Stimulated activated CD4-positive, alpha-beta T cell treated with anti-CD3 and anti-CD28 coated beads, Interleukin-12 subunit alpha, Interleukin-12 subunit beta, amount 100 ng/mL, for 24 hours (primary cell): ENCODE measurements around the gene SMIM14.
"Not testable (repeated sequence)": the region's sequence is repeated elsewhere in the genome, so short reads cannot be mapped to it uniquely, and the experiment has no call there.

Experiments
- DNase-seq, 2 experiments: peaks; one replicate each; pipeline ENCODE4 v3.0.0-alpha.2; 2020; ENCODE audit warnings: low read depth in 2 of 2

SMIM14 gene

DNA sequence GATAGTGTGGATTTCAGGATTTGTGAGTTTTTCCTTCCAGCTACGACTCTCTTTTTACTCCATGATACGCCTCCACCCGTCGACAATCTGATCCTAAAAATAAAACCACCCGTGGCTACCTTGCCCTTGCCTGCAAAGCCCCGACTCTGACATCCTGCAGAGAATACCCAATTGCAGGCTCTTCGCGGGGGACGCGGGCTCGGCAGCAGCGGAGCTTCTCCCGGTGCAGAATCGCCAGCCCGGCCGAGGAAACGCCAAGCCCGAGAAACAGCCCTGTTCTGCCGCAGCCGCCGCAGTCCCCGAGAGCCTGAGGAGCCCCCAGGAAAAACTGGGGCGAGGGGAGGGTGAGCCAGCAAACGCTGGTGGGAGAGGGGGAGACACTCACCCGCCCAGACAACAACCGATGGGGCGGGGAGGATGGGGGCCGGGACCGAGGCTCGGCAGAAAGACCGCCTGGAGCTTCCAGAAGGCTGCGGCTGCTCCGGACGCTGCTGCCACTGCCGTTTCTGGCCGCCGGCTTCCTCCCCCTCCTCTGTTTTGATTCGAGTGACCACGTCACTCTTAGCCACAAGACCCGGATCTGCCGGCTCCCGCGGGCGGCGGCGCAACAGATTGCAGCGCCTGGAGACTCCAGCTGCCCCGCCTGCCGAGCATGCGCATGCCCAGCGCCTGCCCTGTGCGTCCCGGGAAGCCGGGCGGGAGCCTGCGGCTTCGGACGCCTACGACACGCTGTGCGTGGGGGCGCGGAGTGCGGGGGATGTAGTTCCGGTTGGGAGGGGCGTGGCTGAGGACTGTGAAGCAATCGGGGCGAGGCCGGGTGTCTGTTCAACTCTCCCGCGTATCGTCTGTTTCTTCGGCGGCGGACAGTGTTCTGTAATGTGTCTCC lies at the start of gene SMIM14:
Gene SMIM14, minus strand, starts transcription at position 512 of the 886 bp plus-strand sequence. CDS start 33,720 bp downstream, outside the sequence.
- peak; percentile 84 to 89 for DNase-seq

DNA sequence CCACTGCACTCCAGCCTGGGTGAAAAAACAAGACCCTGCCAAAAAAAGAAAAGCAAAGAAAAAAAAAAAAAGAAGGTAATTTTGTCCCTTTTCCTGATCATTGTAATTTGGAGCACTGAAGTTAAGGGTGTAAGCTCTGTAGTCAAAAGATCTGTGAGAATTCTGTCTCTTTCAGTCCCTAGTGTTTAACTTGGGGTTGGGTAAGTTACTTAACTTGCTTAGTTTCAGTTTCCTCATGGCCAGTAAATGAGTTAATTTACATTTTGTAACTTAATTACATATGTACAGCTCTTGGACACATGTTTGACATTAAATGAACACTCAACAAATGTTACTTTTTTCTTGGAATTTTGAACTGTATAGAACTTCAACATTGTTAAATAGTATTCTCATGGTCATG lies 48.3 kb upstream of the SMIM14 start:
- no peak for DNase-seq

DNA sequence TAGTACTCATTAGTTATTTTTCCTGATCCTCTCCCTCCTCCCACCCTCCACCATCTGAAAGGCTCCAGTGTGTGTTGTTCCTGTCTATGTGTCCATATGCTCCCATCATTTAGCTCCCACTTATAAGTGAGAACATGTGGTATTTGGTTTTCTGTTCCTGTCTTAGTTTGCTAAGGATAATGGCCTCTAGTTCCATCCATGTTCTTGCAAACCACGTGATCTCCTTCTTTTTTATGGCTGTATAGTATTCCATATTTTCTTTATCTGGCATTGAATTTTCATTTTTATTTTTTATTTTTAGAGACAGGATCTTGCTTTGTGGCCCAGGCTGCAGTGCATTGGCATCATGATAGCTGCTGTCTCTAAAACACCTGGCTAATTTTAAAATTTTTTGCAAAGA lies 47.3 kb upstream of the SMIM14 start:
- DNase-seq, result no peak

DNA sequence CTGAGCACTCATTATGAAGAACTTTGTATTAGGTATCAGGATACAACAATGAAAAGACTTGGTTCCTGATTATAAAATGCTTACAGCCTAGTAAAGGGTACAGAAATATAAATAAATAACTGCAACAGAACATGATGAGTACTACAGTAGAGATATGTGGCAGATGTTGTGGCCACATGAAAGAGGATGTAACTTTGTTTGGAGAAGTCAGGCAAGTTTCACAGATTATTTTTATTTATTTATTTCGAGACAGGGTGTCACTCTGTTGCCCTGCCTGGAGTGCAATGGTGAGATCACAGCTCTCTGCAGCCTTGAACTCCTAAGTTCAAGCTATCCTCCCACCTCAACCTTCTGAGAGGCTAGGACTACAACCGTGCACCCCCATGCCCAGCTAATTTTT lies 43.5 kb upstream of the SMIM14 start:
- no peak for DNase-seq

DNA sequence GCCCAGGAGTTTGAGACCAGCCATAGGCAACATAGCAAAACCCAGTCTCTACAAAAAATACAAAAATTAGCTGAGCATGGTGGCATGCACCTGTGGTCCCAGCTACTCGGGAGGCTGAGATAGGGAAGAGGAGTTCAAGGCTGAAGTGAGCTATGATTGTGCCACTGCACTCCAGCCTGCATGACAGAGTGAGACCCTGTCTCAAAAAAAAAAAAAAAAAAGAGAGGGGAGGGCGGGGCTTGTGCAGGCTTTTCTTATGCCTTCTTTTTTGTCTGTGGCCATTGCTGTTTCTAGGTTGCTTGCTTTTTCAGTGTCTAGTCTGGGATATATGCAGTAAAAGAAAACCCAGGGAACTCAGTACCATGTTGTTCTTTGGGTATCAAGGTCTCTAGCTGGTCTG lies 42.3 kb upstream of the SMIM14 start:
- not testable (repeated sequence) for DNase-seq

DNA sequence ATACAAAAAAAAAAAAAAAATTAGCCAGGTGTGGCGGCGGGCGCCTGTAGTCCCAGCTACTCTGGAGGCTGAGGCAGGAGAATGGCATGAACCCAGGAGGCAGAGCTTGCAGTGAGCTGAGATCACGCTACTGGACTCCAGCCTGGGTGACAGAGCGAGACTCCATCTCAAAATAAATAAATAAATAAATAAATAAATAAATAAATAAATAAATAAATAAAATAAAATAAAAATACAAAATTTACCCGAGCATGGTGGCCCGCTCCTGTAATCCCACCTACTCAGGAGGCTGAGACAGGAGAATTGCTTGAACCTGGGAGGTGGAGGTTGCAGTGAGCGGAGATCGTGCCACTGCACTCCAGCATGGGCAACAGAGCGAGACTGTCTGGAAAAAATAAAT lies 37.0 kb upstream of the SMIM14 start:
- not testable (repeated sequence) for DNase-seq

DNA sequence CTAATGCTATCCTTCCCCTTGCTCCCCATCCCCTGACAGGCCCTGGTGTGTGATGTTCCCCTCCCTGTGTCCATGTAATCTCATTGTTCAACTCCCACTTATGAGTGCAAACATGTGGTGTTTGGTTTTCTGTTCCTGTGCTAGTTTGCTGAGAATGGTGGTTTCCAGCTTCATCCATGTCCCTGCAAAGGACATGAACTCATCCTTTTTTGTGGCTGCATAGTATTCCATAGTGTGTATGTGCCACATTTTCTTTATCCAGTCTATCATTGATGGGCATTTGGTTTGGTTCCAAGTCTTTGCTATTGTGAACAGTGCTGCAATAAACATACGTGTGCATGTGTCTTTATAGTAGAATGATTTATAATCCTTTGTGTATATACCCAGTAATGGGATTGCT lies 31.6 kb upstream of the SMIM14 start:
- DNase-seq, result not testable (repeated sequence)

DNA sequence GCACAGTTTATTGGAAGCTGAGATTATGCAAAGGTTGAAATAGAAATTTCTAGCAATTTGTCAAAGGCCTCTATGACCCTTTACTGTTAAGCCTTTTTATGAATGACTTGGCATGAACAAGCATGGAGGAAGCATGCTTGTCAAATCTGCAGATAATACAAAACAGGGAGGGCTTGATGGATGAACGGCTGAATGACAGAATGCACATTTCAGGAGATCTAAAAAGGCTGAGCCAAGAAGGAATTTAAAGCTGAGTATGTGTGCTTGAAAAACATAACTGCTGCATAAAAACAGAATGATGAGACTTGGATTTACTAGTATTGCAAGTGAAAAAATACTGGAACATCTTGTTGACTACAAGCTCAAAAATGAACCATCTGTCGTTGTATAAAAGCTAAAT lies 30.2 kb upstream of the SMIM14 start:
- DNase-seq, result no peak

DNA sequence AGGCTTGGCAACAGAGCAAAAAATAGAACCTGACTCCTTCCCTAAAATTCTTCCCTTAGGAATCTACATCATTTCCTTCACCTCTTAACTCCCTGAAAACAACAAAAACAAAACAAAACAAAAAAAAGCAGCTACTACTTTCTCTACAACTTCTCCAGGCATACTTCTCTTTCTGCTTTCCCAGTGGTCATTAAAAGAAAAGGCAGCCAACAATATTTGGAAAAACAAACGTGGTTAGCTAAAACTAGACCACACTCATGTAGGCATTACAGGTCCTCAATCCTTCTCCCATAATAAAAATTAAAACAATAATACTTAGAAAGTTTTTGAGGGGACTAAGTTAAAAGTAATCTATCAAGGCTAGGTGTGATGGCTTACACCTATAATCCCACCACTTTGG lies 29.0 kb upstream of the SMIM14 start:
- DNase-seq, result no peak

DNA sequence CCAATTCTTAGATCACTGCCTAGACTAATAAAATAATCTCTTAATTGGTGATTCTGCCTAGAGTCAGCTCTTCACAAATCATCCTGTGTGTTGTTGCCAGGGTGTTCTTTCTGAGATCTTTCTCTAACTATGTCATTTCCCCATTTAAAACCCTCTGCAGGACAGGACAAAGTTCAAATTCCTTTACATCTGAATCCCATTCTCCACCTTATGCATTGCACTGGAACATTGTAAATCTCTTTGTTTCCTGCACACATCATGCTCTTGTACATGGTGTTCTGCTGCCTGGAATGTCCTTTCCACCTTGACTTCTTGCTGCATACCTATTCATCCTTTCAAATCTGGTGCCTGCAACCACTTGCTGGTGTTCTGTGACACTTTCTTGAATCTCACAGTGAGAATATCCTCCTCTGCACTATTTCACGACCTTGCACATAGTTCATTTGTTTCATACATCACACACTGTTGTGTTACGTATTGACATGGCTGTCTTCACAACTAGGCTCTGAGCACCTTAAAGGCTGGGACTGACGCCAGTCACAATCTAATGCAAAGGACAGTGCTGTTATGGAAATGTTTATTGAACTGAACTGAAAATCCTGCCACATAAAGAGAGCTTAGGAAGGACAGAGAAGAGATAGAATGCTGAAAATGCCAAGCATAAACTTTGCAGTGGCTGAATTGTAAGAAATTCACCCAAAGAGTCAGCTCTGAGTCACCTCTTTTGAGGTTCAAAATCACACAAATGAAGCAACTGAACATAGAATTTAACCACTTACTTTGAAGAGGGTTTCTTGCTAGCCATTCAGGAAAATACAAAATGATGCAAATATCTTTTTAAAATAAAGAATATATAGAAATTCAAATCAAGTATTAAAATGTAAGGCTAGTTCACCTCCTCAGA lies 26.4 kb upstream of the SMIM14 start:
- no peak for DNase-seq

DNA sequence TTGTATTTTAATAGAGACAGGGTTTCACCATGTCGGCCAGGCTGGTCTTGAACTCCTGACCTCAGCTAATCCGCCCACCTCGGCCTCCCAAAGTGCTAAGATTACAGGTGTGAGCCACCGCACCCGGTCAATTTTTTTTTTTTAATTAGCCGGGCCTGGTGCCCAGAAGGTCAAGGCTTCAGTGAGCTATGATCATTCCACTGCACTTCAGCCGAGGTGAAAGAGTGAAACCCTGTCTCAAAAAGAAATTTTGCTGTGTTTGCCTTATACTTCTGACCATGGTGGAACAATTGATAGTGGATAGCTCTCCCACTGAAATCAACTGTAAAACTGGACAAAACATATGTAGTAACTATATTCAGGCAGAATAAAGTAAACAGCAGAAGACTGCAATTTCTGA lies 24.0 kb upstream of the SMIM14 start:
- DNase-seq, result no peak

DNA sequence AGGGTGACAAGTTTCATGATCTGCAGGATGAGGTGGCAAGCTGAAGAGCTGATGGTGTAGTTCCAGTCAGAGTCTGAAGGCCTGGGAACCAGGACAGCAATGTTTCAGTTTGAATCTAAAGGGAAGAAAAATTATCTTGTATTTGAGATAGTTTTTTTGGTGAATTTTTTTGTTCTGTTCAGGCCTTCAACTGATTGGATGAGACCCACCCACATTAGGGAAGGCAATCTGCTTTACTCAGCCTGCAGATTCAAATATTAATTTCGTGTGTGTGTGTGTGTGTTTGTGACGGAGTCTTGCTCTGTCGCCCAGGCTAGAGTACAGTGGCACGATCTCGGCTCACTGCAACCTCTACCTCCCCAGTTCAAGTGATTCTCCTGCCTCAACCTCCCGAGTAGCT lies 22.1 kb upstream of the SMIM14 start:
- no peak for DNase-seq

DNA sequence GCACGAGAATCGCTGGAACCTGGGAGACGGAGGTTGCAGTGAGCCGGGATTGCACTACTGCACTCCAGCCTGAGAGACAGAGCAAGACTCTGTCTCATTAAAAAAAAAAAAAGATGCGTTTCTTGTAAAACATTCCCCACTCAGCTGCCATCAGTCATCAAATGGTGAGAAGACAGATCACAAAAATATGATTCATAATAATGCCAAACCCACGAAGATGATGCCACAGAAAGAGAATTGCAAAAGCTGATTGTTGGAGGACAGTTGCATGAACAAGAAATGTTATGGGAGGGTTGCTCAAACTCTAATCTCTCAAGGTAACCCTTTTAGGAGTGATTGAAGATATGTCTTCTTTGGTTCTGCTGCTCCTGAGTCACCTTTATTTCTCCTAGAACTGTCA lies 21.4 kb upstream of the SMIM14 start:
- no peak for DNase-seq

DNA sequence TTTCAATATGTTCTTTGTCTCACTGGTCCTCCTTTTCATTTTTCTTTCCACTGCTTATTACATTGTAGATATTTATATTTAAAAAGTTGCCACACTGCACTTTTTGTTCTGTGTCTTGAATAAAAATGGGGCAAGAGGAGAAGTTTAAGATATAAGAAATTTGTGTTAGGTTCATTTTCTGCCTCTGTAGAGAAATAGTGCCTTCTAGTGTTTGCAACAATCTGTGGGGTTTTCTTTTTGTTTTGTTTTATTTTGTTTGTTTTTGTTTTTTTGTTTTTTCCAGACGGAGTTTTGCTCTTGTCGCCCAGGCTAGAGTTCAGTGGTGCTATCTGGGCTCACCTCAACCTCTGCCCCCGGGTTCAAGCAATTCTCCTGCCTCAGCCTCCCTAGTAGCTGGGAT lies 20.1 kb upstream of the SMIM14 start:
- no peak for DNase-seq

DNA sequence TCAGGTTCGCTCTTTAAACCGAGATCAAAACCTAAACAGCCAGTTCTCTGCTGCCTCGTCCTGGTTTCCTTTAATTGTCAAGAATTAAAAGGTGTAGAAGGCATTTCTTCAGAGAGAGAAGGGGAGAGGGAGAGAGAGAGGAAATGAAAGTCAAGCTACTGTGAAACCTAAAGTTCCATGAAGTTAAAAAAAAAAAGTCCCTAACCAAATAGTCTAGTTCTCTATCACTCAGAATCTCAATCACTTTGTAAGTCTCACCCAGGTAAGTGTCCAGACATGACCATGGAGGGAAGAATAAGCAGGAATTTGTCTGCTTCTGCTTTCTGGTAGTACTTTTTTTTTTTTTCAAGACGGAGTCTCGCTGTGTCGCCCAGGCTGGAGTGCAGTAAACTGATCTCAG lies 18.8 kb upstream of the SMIM14 start:
- no peak for DNase-seq

DNA sequence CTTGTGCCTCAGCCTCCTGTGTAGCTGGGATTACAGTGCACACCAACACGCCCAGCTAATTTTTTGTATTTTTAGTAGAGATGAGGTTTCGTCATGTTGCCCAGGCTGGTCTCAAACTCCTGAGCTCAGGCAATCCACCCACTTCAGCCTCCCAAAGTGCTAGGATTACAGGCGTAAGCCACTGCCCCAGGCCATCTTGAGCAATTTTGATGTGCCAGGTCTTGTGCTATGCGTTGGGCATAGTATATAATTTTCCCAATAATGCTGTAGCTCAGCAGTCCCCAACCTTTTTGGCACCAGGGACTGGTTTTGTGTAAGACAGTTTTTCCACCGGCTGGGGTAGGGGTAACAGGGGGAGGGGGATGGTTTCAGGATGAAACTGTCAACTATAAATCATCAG lies 18.0 kb upstream of the SMIM14 start:
- not testable (repeated sequence) for DNase-seq

DNA sequence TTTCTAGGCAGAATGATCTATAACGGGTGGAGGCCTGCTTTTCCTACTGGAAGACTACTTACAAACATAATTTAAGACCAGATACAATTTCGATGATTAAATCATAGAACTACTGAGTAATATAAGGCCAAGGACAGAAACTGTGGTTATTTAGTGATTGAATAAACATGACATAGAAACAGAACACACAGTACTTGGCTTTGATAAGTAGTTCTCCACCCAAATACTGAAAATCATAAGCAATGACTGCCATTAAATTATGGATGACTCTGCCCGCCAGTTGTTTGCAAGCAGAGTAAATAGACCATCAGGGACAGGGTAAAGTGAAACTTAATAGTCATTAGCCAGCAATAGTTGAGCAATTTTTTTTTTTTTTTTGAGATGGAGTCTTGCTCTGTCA lies 17.2 kb upstream of the SMIM14 start:
- DNase-seq, result no peak

DNA sequence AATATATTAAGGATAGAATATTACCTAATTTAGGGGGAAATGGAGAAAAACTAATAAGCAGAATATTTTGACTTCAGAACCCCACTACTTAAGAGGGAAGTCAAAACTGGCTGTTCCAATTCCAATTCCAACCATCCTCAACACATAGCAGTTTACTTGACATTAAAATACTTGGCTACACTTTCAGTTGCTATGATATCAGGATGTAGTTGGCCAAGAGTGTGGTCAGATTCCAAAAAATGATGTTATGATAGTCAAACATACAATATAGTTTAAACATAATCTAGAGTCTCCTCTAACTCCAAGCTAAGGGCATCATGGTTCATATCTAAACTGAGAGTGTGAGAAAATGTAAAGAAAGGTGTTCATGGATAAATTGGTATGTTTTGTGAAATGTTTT lies 16.5 kb upstream of the SMIM14 start:
- DNase-seq, result no peak

DNA sequence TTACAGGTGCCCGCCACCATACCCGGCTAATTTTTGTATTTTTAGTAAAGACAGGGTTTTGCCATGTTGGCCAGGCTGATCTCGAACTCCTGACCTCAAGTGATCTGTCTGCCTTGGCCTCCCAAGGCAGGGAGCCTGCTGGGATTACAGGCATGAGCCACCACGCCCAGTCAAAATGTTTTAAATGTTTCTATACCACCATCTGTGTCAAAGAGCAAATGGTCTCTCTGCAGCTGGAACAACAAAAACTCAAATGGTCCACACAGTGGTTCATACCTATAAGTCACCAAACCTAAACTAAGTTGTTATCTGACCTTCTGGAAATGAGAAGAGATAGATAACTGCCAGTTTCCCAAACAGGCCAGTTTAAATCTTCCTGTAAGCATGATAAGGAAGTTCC lies 12.9 kb upstream of the SMIM14 start:
- DNase-seq, result not testable (repeated sequence)

DNA sequence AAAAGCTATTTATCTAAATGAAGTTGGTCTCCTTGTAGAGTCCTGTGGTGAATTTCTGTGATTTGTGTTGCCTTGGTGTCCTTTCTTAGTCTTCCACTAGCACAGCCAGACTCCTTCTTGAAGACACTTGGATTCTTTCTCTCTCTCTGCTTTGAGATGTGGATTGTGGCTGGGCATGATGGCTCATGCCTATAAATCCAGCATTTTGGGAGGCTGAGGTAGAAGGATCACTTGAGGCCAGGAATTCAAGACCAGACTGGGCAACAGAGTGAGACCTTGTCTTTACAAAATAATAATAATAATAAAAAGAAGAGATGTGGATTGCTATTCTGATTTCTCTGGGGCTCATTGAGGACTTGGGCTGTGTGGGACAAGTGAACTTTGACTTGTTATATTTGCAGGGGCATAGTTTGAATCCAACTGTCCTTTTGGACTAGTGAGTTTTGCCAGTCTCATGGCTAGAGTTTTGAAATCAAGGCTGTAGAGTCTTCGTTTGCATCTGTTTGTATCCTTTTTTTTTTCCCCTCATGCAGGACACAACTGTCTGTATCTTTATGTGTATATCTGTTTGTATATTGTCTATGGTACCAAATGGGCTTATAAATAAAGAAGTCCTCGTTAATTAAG lies 11.1 kb upstream of the SMIM14 start:
- no peak for DNase-seq

DNA sequence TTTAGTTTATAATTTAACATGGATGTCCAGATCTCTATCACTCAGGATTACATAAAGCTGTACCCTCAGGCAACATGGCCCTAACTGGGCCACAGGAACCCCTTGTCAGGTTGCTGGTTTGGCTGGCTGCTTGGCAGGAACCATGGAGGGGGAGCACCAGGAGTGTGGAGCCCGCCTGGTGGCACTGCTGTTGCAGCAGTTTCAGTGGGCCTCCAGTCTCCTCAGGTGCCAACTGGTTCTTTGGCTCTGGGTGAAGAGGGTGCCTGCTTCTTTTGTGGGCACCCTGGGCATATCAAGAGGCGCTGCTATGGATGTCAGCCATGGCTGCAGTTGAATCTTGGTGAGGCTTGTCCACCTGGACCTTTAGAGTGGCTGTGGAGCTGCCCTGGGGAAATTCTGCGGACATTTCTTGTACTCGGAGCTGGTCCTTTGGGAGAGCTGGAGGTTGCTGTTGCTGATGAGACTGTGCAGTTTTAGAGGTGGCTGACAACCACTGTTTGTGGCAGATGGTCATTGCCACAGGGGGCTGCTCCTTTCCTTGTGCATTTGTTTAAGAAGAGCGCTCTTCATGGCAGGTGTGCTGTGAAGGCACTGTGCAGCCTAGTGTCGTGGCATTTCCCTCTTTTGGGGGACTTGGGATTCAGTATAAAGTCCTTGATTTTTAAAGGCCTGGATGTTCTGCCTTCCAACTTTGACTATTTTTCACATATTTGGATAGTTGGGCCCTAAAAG lies 10.3 kb upstream of the SMIM14 start:
- no peak for DNase-seq

DNA sequence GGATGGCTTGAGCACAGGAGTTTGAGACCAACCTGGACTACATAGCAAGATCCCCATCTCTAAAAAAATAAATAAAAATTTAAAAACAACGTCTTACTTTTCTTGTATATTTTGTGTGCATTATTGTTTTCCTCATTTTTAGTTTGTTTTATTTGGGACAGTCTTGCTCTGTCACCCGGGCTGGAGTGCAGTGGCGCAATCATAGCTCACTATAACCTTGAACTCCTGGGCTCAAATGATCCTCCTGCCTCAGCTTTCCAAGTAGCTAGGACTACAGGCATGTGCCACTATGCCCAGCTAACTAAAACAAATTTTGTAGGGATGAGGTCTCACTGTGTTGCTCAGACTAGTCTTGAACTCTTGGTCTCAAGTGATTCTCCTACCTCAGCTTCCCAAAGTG lies 9.5 kb upstream of the SMIM14 start:
- no peak for DNase-seq
